ENCODE results near the gene ZBTB20.

ZBTB20 gene

GRCh38 chr3:114671741-114672510, 475.2 kb downstream of the ZBTB20 start:
- Histone ChIP-seq H3K36me3 (ENCODE audit: insufficient read depth, low read length) (no peaks in the 10 kb centered on the region), H4K20me1 (ENCODE audit: insufficient read depth, low read length) (no peaks in the 10 kb centered on the region), H3K79me2 (ENCODE audit: insufficient read depth, low read length) (no peaks in the 10 kb centered on the region), H3K9ac (ENCODE audit: low read depth, low read length) (no peak overlapping the region), H2AFZ (ENCODE audit: low read depth, low read length) (no peak overlapping the region), H3K27ac (ENCODE audit: low read length) (no peak overlapping the region), H3K27me3 (ENCODE audit: insufficient read depth, low read length, poor library complexity) (no peaks in the 10 kb centered on the region), H3K4me2 (ENCODE audit: insufficient read depth, low read length) (no peak overlapping the region), H3K9me3 (ENCODE audit: insufficient read depth, low read length, severe bottlenecking) (no peaks in the 10 kb centered on the region), H3K4me3 (ENCODE audit: low read depth in 1 of 2, low read length in 2 of 2) (no peak overlapping the region), H3K4me1 (ENCODE audit: insufficient read depth, low read length) (peaks cover 7% of the 10 kb centered on the region)
- TF ChIP-seq EZH2 (IDR thresholded peaks at IDR 0.05; ENCODE audit: borderline replicate concordance, low read depth, low read length, severe bottlenecking) (no peak), CTCF (IDR thresholded peaks at IDR 0.05; ENCODE audit: borderline replicate concordance, extremely low read depth, low read length, poor library complexity, severe bottlenecking) (no peak)
- ATAC-seq (ENCODE audit: insufficient read depth, low read depth) (no peak), DNase-seq (no peak)

- Histone ChIP-seq H3K9me3 (ENCODE audit: insufficient read depth, low read length, severe bottlenecking) (no peaks in the 10 kb centered on the region), H3K9ac (ENCODE audit: low read depth, low read length) (no peak overlapping the region), H3K27me3 (ENCODE audit: insufficient read depth, low read length, poor library complexity) (no peaks in the 10 kb centered on the region), H3K4me2 (ENCODE audit: insufficient read depth, low read length) (no peak overlapping the region), H3K4me1 (ENCODE audit: insufficient read depth, low read length) (peaks cover 7% of the 10 kb centered on the region), H3K4me3 (ENCODE audit: low read depth in 1 of 2, low read length in 2 of 2) (no peak overlapping the region), H4K20me1 (ENCODE audit: insufficient read depth, low read length) (no peaks in the 10 kb centered on the region), H3K27ac (ENCODE audit: low read length) (no peak overlapping the region), H3K36me3 (ENCODE audit: insufficient read depth, low read length) (no peaks in the 10 kb centered on the region), H2AFZ (ENCODE audit: low read depth, low read length) (no peak overlapping the region), H3K79me2 (ENCODE audit: insufficient read depth, low read length) (no peaks in the 10 kb centered on the region)
- TF ChIP-seq CTCF (IDR thresholded peaks at IDR 0.05; ENCODE audit: borderline replicate concordance, extremely low read depth, low read length, poor library complexity, severe bottlenecking) (no peak), EZH2 (IDR thresholded peaks at IDR 0.05; ENCODE audit: borderline replicate concordance, low read depth, low read length, severe bottlenecking) (no peak)
- ATAC-seq (ENCODE audit: insufficient read depth, low read depth) (no peak), DNase-seq (no peak)
These were observed 477.5 kb downstream of the ZBTB20 start for GRCh38 chr3:114669614-114670013.

- Histone ChIP-seq H3K27ac (ENCODE audit: low read length) (no peak overlapping the region), H4K20me1 (ENCODE audit: insufficient read depth, low read length) (no peaks in the 10 kb centered on the region), H3K36me3 (ENCODE audit: insufficient read depth, low read length) (no peaks in the 10 kb centered on the region), H3K9ac (ENCODE audit: low read depth, low read length) (no peak overlapping the region), H3K27me3 (ENCODE audit: insufficient read depth, low read length, poor library complexity) (no peaks in the 10 kb centered on the region), H3K4me2 (ENCODE audit: insufficient read depth, low read length) (no peak overlapping the region), H3K9me3 (ENCODE audit: insufficient read depth, low read length, severe bottlenecking) (no peaks in the 10 kb centered on the region), H2AFZ (ENCODE audit: low read depth, low read length) (no peak overlapping the region), H3K4me1 (ENCODE audit: insufficient read depth, low read length) (peaks cover 7% of the 10 kb centered on the region), H3K79me2 (ENCODE audit: insufficient read depth, low read length) (no peaks in the 10 kb centered on the region), H3K4me3 (ENCODE audit: low read depth in 1 of 2, low read length in 2 of 2) (no peak overlapping the region)
- TF ChIP-seq CTCF (IDR thresholded peaks at IDR 0.05; ENCODE audit: borderline replicate concordance, extremely low read depth, low read length, poor library complexity, severe bottlenecking) (no peak), EZH2 (IDR thresholded peaks at IDR 0.05; ENCODE audit: borderline replicate concordance, low read depth, low read length, severe bottlenecking) (no peak)
- DNase-seq, result no peak
- no peak for ATAC-seq (ENCODE audit: insufficient read depth, low read depth)
These were observed 479.0 kb downstream of the ZBTB20 start for GRCh38 chr3:114668099-114668498.

All from DND-41 (cell line).